T-helper 1 cell treated with Interleukin-12 subunit alpha and Interleukin-12 subunit beta and Interleukin-4 antibody, amounts not matched to agents 30 ng/mL and 1 ng/mL, for 36 hours (primary cell): ENCODE measurements around the gene HLF. TPM values are rescaled to one million over a fixed set of nuclear protein-coding genes. Genes with fewer than 3 reads are reported as not detected.

Experiments
- intact Hi-C: fragments of 100-400 bp; cut with micrococcal nuclease; formaldehyde crosslinking; loops from one replicate; pipeline ENCODE4 v1.15.1; 2024
- total RNA-seq: library from RNA; stranded (reverse); gene quantifications from 2 replicates; pipeline ENCODE4 v1.2.3, GENCODE V29; 2022

HLF gene
- total RNA-seq, 1 donor from 2014 or later = 2.4 TPM

GRCh38 chr17:55304171-55304859 is 39.6 kb downstream of the HLF start:
- intact Hi-C loops = no loop called here

DNA sequence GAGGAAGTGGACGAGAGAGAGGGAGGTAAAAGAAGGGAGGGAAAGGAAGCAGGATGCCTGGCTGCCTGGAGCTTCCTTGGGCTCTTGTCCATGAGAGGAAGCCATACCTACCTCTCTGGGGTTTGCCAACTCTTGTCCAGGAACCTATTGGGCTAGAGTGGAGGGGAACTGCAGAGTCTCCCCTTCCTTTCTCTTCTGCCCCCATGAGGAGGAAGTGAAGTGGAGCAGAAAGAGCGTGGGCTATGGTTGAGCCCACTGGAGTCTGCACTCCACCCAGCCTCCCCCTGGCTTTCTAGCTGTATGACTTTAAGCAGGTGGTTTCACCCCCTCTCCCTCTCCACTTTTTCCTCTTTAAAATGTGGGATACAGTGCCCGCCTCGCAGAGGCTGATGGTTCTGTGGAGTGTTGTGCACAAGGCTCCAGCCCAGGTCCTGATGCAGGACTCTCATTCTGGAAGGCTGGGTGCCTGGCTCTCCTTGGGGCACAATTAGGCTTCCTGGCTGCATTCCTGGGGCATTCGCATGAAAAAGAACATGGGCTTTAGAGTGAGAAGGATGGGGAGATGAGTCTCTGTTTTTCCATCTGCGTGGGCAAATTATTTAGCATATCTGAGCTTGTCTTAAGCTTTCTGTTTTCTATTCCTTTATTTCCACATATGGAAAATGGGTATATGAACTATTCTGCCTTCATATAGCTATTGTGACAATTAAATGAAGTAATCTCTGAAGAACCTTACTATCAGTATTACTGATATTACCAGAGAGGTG is 40.7 kb downstream of the HLF start:
- intact Hi-C loops = no loop called here

GRCh38 chr17:55307879-55308278 is 43.1 kb downstream of the HLF start:
- intact Hi-C loops = no loop called here

DNA sequence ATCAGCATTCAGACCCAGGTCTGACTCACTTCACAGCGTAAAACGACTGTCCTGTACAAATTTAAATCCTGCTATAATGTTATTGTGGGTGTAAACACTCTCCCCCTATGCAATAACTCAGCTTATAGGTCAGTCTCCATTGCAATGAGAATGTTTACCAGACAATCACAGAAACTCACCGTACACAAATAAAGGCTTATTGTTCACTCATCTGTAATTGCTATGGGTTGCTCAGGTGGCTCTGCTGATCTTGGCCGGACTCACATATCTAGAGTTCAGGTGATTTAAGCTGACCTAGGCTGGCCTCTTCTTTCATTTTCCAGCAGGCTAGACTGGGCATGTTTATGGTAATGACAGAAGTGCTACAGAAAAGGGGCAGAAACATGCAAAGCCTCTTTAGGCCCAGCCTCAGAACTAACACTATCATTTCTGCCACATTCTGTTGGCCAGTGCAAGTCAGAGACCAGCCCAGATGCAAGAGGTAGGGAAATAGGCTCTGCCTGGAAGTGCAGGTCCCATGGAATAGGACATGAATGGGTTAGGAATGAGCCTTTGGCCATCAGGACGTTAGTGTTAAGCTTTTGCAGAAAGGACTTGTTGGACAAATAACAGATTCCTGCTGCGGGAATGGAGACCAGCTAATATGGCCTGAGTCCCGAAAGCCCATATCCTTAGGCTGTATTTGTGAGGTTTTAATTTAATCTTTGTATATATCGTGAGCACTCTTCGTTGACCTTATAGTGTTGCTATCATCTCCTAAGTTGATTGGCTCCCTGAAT is 44.0 kb downstream of the HLF start:
- intact Hi-C loops = no loop called here

DNA sequence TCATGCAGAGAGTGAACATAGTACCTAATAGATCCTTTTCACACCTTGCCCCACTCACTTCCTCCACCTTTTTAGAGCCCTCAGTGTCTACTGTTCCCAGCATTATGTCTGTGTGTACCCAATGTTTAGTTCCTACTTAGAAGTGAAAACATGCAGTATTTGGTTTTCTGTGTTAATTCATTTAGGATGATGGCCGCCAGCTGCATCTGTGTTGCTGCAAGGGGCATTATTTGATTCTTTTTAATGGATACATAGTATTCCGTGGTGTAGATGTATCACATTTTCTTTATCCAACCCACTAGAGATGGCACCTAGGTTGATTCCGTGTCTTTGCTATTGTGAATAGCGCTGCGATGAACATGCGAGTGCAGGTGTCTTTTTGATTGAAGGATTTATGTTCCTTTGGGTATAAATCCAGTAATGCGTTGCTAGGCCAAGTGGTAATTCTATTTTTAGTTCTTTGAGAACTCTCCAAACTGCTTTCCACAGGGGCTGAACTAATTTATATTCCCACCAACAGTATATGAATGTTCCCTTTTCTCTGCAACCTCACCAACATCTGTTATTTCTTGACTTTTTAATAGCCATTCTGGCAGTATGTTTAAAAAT is 47.1 kb downstream of the HLF start:
- intact Hi-C loops = no loop called here

DNA sequence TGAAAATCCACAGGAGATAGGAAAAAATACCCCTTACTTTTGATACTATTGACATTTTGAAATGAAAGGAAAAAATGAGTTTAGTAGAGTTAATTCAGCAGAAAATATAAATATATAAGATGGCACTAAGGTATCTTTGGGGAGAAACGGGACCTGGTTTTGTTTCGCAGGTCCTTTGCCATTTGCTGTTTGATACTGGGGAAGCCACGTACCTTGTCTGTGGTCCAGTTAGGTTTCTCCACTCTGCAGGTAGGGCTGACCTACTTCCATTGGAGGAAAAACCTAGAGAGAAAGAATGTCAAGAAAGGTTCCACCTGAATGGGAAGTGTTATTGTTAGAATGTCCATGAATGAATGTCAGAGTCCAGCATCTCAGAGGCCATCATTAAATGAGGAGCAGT is 48.1 kb downstream of the HLF start:
- intact Hi-C loops = no loop called here

GRCh38 chr17:55314061-55314783 is 49.5 kb downstream of the HLF start:
- intact Hi-C loops = loop anchor here (2.0 kb wide), 1 partner anchor 75 kb away; no protein-coding TSS in a partner anchor

DNA sequence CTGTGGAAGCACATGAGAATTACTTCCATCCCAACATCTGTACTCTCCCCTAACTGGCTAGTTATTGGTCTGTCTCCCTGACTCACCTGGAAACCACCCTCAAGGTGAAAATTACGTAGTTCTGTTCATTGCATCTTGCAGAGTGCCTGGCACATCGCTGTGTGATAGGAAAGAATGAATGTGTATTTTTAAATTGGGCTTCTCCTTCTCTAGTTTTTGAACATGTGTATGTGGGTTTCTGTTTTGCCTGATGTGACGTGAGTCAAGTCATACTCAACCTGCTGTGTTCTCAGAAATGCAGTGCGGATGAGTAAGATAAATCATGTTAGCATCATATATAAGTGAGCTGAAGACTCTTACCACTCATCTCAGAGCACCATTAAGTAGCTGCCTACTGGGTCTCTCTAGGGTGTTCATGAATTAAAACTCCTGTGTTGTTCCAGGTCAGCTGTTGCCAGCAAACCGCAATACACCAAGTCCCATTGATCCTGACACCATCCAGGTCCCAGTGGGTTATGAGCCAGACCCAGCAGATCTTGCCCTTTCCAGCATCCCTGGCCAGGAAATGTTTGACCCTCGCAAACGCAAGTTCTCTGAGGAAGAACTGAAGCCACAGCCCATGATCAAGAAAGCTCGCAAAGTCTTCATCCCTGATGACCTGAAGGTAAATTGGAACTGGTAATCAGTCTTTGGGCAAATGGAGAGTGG is 50.2 kb downstream of the HLF start:
- intact Hi-C loops = loop anchor here (1.0 to 2.0 kb wide), 3 partner anchors 29 to 76 kb away; no protein-coding TSS in a partner anchor

DNA sequence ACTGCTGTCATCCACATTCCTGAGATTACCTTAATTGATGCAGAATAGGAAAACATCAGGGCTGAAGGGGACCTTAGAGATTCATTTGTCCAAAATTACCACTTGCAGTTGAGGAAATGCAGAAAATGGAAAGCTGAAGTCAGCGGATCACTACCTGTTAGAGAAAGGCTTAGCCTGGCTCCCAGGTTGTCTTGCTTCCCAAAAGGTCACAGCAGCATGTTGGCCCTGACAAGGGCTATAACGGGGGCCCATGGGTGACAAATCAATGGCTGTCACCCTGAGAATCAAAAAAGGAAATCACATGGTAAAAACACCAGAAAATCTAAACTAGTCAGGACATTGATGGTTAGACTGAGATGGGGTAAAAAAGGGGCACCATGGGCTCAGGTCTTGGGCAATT is 51.7 kb downstream of the HLF start:
- intact Hi-C loops = no loop called here

GRCh38 chr17:55317284-55317683 is 52.5 kb downstream of the HLF start:
- intact Hi-C loops = no loop called here

DNA sequence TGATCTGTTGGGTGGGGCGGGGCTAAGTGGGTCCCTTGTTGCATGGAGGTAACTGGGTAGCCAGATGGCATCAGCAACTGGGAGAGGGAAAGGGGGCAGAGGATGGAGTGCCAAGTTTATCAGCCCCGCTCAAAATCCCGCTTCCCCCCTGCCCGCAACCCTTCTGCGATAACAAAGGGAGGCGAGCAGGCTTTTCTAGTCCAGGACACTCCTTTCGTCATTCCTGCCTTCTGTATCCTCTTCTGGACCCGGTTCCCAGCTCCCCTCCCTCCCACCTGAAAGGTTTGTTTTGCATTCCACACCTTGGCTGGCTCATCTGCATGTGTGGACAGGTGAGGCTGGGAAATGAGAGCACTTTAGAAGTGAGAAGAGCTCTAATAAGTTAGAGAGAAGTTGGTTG is 53.3 kb downstream of the HLF start:
- intact Hi-C loops = no loop called here

- intact Hi-C loops = no loop called here
Measured at GRCh38 chr17:55318715-55319487, 54.1 kb downstream of the HLF start.

GRCh38 chr17:55319933-55320593 is 55.3 kb downstream of the HLF start:
- intact Hi-C loops = no loop called here

GRCh38 chr17:55320594-55321426 is 56.0 kb downstream of the HLF start:
- intact Hi-C loops = no loop called here

DNA sequence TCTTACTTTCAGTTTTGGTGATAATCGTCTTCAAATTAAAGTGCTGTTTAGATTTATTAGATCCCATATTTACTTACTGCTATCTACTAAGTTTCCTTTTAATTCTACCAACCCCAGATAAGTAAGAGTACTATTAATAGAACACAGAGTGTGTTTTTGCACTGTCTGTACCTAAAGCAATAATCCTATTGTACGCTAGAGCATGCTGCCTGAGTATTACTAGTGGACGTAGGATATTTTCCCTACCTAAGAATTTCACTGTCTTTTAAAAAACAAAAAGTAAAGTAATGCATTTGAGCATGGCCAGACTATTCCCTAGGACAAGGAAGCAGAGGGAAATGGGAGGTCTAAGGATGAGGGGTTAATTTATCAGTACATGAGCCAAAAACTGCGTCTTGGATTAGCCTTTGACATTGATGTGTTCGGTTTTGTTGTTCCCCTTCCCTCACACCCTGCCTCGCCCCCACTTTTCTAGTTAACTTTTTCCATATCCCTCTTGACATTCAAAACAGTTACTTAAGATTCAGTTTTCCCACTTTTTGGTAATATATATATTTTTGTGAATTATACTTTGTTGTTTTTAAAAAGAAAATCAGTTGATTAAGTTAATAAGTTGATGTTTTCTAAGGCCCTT is 56.8 kb downstream of the HLF start:
- intact Hi-C loops = no loop called here

- intact Hi-C loops = no loop called here
Measured at GRCh38 chr17:55322453-55322985, 57.8 kb downstream of the HLF start.
